K562 (cell line): ENCODE results near the gene HSPA4L. TPM values are rescaled to one million over a fixed set of nuclear protein-coding genes. Genes with fewer than 3 reads are reported as not detected.

ENCODE experiments used
- ATAC-seq: fragments of 200-7000 bp; cut with Tn5 transposase; 3 replicates; pipeline ENCODE4 v1.9.1; 2020; ENCODE audit warnings: moderate library complexity
- BruUV-seq: library from RNA; stranded (reverse); fragments of 400-500 nt; replicated peaks from 2 replicates; lab custom pipeline; 2021; lab: Mats Ljungman, UMichigan
- CTCF ChIA-PET: fragments of 300-600 bp; formaldehyde crosslinking; extraction: SDS; loops from one replicate; lab custom pipeline; 2021; ENCODE audit warnings: low intra/inter-chr PET ratio; lab: Yijun Ruan, JAX
- POLR2A ChIA-PET: fragments of 300-600, 350-650 bp; sonication (Branson Sonifier 250); formaldehyde crosslinking; extraction: SDS; loops from one replicate; lab custom pipeline; 2021; ENCODE audit warnings: antibody characterized with exemption, inconsistent platforms; lab: Yijun Ruan, JAX
- DNase-seq, 4 experiments: peaks; one replicate each; pipeline versions ENCODE4 v3.0.0 to v3.0.0-alpha.2; 2011 to 2018; ENCODE audit warnings: low spot score in 3 of 4, mixed read lengths in 3 of 4; ENCODE audit errors: extremely low read depth in 1 of 4
- FAIRE-seq: peaks from 2 replicates; lab custom pipeline; 2011; peaks lifted over from hg19 to GRCh38; lab: Jason Lieb, UNC
- H2AFZ ChIP-seq: 2 replicates; pipeline ENCODE4 v1.6.0; 2011; ENCODE audit warnings: low read depth, low read length, control low read depth, inconsistent platforms
- H3K27ac ChIP-seq: fragments of 200-600 bp; 3 replicates; pipeline ENCODE4 v1.8.0; 2011; ENCODE audit warnings: low read depth, mild to moderate bottlenecking, control low read depth, inconsistent platforms, low read length, moderate library complexity, mixed read lengths; ENCODE audit errors: extremely low read depth
- H3K27me3 ChIP-seq, 2 experiments: fragments of 300-600 bp in 1 of 2; 2 replicates in 1 of 2; 3 replicates in 1 of 2; pipeline versions ENCODE4 v1.6.0 to v1.8.0; 2011; ENCODE audit warnings: inconsistent platforms in 2 of 2, low read length in 2 of 2, mild to moderate bottlenecking in 1 of 2, mixed read lengths in 1 of 2, moderate library complexity in 1 of 2; ENCODE audit not compliant: control insufficient read depth in 2 of 2, insufficient read depth in 2 of 2
- H3K36me3 ChIP-seq: fragments of 300-600 bp; 3 replicates; pipeline ENCODE4 v1.8.0; 2011; ENCODE audit warnings: mild to moderate bottlenecking, low read length, inconsistent platforms; ENCODE audit not compliant: control insufficient read depth, insufficient read depth
- H3K4me1 ChIP-seq, 2 experiments: fragments of 200-600 bp in 1 of 2; replicated peaks in 1 of 2; 2 replicates in 1 of 2; 3 replicates in 1 of 2; pipeline versions ENCODE4 v1.5.1 to v1.8.0; 2011; ENCODE audit warnings: inconsistent platforms in 2 of 2, low read length in 2 of 2, mild to moderate bottlenecking in 1 of 2, mixed read lengths in 1 of 2, moderate library complexity in 1 of 2; ENCODE audit not compliant: control insufficient read depth in 2 of 2, insufficient read depth in 2 of 2
- H3K4me2 ChIP-seq: 2 replicates; pipeline ENCODE4 v1.6.1; 2011; ENCODE audit warnings: low read length, control low read depth, inconsistent platforms, mixed read lengths; ENCODE audit not compliant: insufficient read depth
- H3K4me3 ChIP-seq: fragments of 200-600 bp; sonication (generic), shearing (Covaris generic); 2 replicates; pipeline ENCODE4 v1.5.1; 2016; ENCODE audit warnings: control low read depth, inconsistent platforms
- H3K79me2 ChIP-seq: fragments of 200-600 bp; 3 replicates; pipeline ENCODE4 v1.8.0; 2011; ENCODE audit warnings: low read length, inconsistent platforms; ENCODE audit not compliant: control insufficient read depth, insufficient read depth
- H3K9ac ChIP-seq, 2 experiments: 2 replicates each; pipeline versions ENCODE4 v1.6.0 to v1.6.1; 2011; ENCODE audit warnings: low read depth in 2 of 2, low read length in 2 of 2, control low read depth in 1 of 2, inconsistent platforms in 1 of 2, mild to moderate bottlenecking in 1 of 2, mixed read lengths in 1 of 2; ENCODE audit not compliant: insufficient read depth in 1 of 2
- H3K9me1 ChIP-seq: one replicate; pipeline ENCODE4 v1.6.0; 2011; ENCODE audit warnings: inconsistent platforms, mild to moderate bottlenecking, low read length, moderate library complexity; ENCODE audit not compliant: control insufficient read depth, insufficient read depth
- H3K9me3 ChIP-seq: replicated peaks from 2 replicates; pipeline ENCODE4 v1.5.1; 2011; ENCODE audit warnings: low read depth, low read length, inconsistent platforms; ENCODE audit not compliant: control insufficient read depth, insufficient read depth
- H4K20me1 ChIP-seq: replicated peaks from 2 replicates; pipeline ENCODE4 v1.6.1; 2011; ENCODE audit warnings: low read length, inconsistent platforms, mixed read lengths; ENCODE audit not compliant: control insufficient read depth, insufficient read depth
- ASH1L ChIP-seq: fragments of 450-650 bp; IDR thresholded peaks from 2 replicates; pipeline ENCODE4 v1.6.1; 2018; ENCODE audit warnings: borderline replicate concordance, mild to moderate bottlenecking, low read depth; ENCODE audit not compliant: partially characterized antibody
- ETS1 ChIP-seq: conservative IDR thresholded peaks from 2 replicates; pipeline ENCODE4 v1.6.1; 2011; ENCODE audit warnings: low read depth, mild to moderate bottlenecking, low read length; ENCODE audit not compliant: control insufficient read depth
- MED1 ChIP-seq: sonication (generic); formaldehyde crosslinking; IDR thresholded peaks from 2 replicates; pipeline ENCODE4 v1.8.1; 2023; ENCODE audit warnings: missing genetic modification reagents, borderline replicate concordance
- POLR3A ChIP-seq: IDR thresholded peaks from 2 replicates; pipeline ENCODE4 v1.6.1; 2011; ENCODE audit warnings: borderline replicate concordance, mild to moderate bottlenecking, moderate library complexity; ENCODE audit not compliant: insufficient read length, insufficient read depth; ENCODE audit errors: extremely low read depth
- POU5F1 ChIP-seq: fragments of 150-350 bp; IDR thresholded peaks from 2 replicates; pipeline ENCODE4 v1.6.1; 2014; ENCODE audit warnings: borderline replicate concordance, low read length, low read depth, mild to moderate bottlenecking; ENCODE audit not compliant: partially characterized antibody
- RHOXF2B ChIP-seq: fragments of 250-450 bp; sonication (Bioruptor Pico); conservative IDR thresholded peaks from 2 replicates; pipeline ENCODE4 v1.5.1; 2021
- SMARCA4 ChIP-seq: fragments of 450-650 bp; IDR thresholded peaks from 2 replicates; pipeline ENCODE4 v1.6.1; 2016
- TBP ChIP-seq: optimal IDR thresholded peaks from 2 replicates; pipeline ENCODE3; 2011; ENCODE audit warnings: low read depth, low read length, improper control_type of control experiment
- TEAD4 ChIP-seq, 2 experiments: sonication (generic) in 1 of 2; formaldehyde crosslinking in 1 of 2; IDR thresholded peaks; 2 replicates each; pipeline versions ENCODE4 v1.6.1 to v1.8.0; 2012 to 2022; ENCODE audit warnings: borderline replicate concordance in 1 of 2, inconsistent platforms in 1 of 2, low read length in 1 of 2, mild to moderate bottlenecking in 1 of 2, missing genetic modification reagents in 1 of 2
- UBTF ChIP-seq, 2 experiments: IDR thresholded peaks; 2 replicates each; pipeline ENCODE4 v1.6.1; 2012; ENCODE audit warnings: improper control_type of control experiment in 2 of 2, low read depth in 2 of 2, low read length in 2 of 2, borderline replicate concordance in 1 of 2
- USF1 ChIP-seq: sonication (generic); formaldehyde crosslinking; IDR thresholded peaks from 2 replicates; pipeline ENCODE4 v1.9.0; 2022; ENCODE audit warnings: mild to moderate bottlenecking, missing genetic modification reagents
- ZFP36 ChIP-seq: fragments of 150-350 bp; IDR thresholded peaks from 2 replicates; pipeline ENCODE4 v1.6.1; 2018; ENCODE audit warnings: low read length, low read depth; ENCODE audit not compliant: partially characterized antibody
- ZKSCAN1 ChIP-seq: fragments of 150-350 bp; IDR thresholded peaks from 2 replicates; pipeline ENCODE4 v1.6.1; 2016; ENCODE audit warnings: low read depth, low read length
- ZNF12 ChIP-seq: sonication (generic); formaldehyde crosslinking; IDR thresholded peaks from 2 replicates; pipeline ENCODE4 v1.4.0; 2020; ENCODE audit warnings: mild to moderate bottlenecking, missing genetic modification reagents
- ZNF583 ChIP-seq: fragments of 250-450 bp; sonication (Bioruptor Pico); IDR thresholded peaks from 2 replicates; pipeline ENCODE4 v1.4.0; 2020
- WGBS: fragments of 100-300 bp; shearing (Covaris generic); methylation state at CpG from one replicate; pipeline ENCODE4 v1.1.6; 2016; ENCODE audit warnings: low coverage, mixed read lengths; ENCODE audit not compliant: insufficient coverage; ENCODE audit errors: missing lambda C conversion rate; 5-methylcytosine and 5-hydroxymethylcytosine counted together
- in situ Hi-C: fragments of 300-500 bp; cut with MboI; formaldehyde crosslinking; loops from 4 replicates; pipeline ENCODE4 v1.15.0; 2018; ENCODE audit warnings: inconsistent platforms, mixed read lengths
- intact Hi-C: fragments of 100-400 bp; cut with micrococcal nuclease; formaldehyde crosslinking; loops from 2 replicates; pipeline ENCODE4 v1.14.2; 2022
- polyA plus RNA-seq, 8 experiments: library from polyadenylated mRNA; depleted of rRNA in 4 of 8; stranded (reverse) in 5 of 8; unstranded in 3 of 8; fragments of >200 nt; fragmentation: Nextera tagmentation in 2 of 8; fragmentation: Illumina TruSeq in 1 of 8; extraction: Ambion mirVana in 2 of 8; extraction: Trizol in 1 of 8; gene quantifications; 2 replicates each; pipeline versions ENCODE4 v1.2.1 to v1.2.3, GENCODE V29; 2011 to 2014; ENCODE audit warnings: inconsistent platforms in 1 of 8, missing spikeins in 1 of 8
- total RNA-seq, 7 experiments: library from RNA; depleted of rRNA in 6 of 7; stranded (reverse); fragments of >200 nt in 6 of 7; fragmentation: Illumina TruSeq in 2 of 7; extraction: Trizol in 2 of 7; gene quantifications; 2 replicates each; pipeline versions ENCODE4 v1.2.1 to v1.2.3, GENCODE V29; 2011 to 2021; ENCODE audit warnings: low replicate concordance in 1 of 7

The HSPA4L gene
- total and polyA plus RNA-seq, 9 of the 15 experiments (the other 6 are each of a cell fraction or from before 2014, with no cell fraction given), result 12.3 to 37.0 (median 21.7) TPM

GRCh38 chr4:127780598-127780997 is 1.5 kb upstream of the HSPA4L start (continued):
- TF ChIP-seq UBTF (IDR thresholded peaks at IDR 0.05; ENCODE audit: borderline replicate concordance in 1 of 2, low read depth in 2 of 2, low read length in 2 of 2) (no peak), ZKSCAN1 (no peak)

DNA sequence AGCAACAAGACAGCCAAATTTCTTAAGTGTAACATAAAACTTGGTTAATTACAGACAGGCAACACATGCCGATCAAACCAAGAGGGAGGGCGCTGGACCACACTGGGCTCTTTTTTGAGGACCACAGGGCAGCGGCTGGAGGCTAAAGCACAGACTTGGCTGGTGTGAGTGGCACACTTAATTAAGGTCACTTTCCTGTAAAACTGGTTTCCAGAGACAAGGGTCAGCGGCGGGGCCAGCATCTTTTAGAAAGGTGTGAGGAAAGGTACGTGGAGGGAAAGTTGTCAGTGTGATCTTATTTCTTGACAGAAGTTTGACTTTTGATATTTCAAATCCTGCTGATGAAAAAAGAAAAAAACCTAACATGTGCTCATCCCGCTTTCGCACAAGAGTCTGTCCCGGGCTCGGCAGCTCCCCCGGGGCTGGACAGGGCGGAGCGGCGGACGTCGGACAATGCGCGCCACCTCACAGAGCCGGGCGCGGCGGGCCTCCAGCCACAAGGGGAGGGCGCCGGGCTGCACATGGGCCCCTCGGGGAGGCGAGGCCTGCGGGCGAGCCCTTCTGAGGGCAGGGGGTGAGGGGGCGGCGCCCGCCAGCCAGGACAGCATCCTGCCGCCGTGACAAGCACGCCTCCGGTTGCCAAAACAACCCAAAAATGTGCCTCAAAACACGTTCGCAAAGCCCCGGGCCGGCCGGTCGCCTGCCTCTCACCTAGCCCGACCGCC is 660 bp upstream of the HSPA4L start:
- TSS peak; percentile 69 for BruUV-seq
- H3K9me1 ChIP-seq, result no peaks in the 10 kb centered on the region
- intact Hi-C loops, result loop anchor here (1.0 to 5.0 kb wide), 3 partner anchors 99 to 281 kb away; partner anchors contain the start of genes ABHD18, LARP1B, MFSD8 and PLK4
- CTCF ChIA-PET, result no interaction called here
- POLR2A ChIA-PET, result interaction anchor here (0.7 to 1.2 kb wide), 3 partner anchors 11 to 108 kb away, joined by 3 to 6 read pairs (median 4); no protein-coding TSS in a partner anchor
- H3K4me2 ChIP-seq, result peak overlapping the region; percentile 98
- peaks cover 43% of the 10 kb centered on the region for H3K79me2 ChIP-seq
- in situ Hi-C loops, result no loop called here
- peak overlapping the region; percentile 75 for H3K27ac ChIP-seq
- H2AFZ ChIP-seq, result peak overlapping the region; percentile 89
- no peaks in the 10 kb centered on the region for H3K9me3 ChIP-seq
- FAIRE-seq (no peak), DNase-seq (peak in 1 of 4 experiments; percentile 50), ATAC-seq (peak; percentile 47)
- H3K9ac ChIP-seq, result peak overlapping the region; percentile 77 to 91; a peak in 3 of 4 replicates
- H4K20me1 ChIP-seq, result no peaks in the 10 kb centered on the region
- H3K4me1 ChIP-seq, result peaks cover 0 to 13% of the 10 kb centered on the region in 2 experiments; a peak in 2 of 5 replicates
- no peaks in the 10 kb centered on the region for H3K27me3 ChIP-seq
- peaks cover 2% of the 10 kb centered on the region; the same call in 1 of the 3 replicates for H3K36me3 ChIP-seq
- H3K4me3 ChIP-seq, result peak overlapping the region; percentile 54
- WGBS, result 54% methylated on average over 25 of the region's 43 CpGs
- TF ChIP-seq ZNF583 (CRISPR knock-in tag) (0 out of 2 replicates have a peak, but pooled peaks have one; percentile 19), ETS1 (no peak), ZNF12 (peak; percentile 77; the same call in 1 of the 2 replicates), USF1 (CRISPR knock-in tag) (no peak), SMARCA4 (no peak), ASH1L (no peak), TEAD4 (IDR thresholded peaks at IDR 0.05; ENCODE audit: low read length) (no peak), TEAD4 (CRISPR knock-in tag; IDR thresholded peaks at IDR 0.05; ENCODE audit: borderline replicate concordance) (no peak), POLR3A (no peak), MED1 (CRISPR knock-in tag) (no peak), POU5F1 (no peak), ZFP36 (no peak), RHOXF2B (CRISPR knock-in tag) (no peak), TBP (no peak)
